GM12878 (cell line): ENCODE results near the gene PCDHGB2. TPM values are rescaled to one million over a fixed set of nuclear protein-coding genes. Genes with fewer than 3 reads are reported as not detected.

ENCODE experiments used
- ATAC-seq: fragments of 200-7000 bp; cut with Tn5 transposase; 3 replicates; pipeline ENCODE4 v1.9.1; 2020; ENCODE audit warnings: mild to moderate bottlenecking, moderate library complexity
- BruUV-seq: library from RNA; stranded (reverse); fragments of 400-500 nt; replicated peaks from 2 replicates; lab custom pipeline; 2021; lab: Mats Ljungman, UMichigan
- CTCF ChIA-PET: fragments of 300-600 bp; sonication (Branson Sonifier 250); formaldehyde crosslinking; extraction: SDS; loops from one replicate; lab custom pipeline; 2021; ENCODE audit warnings: inconsistent platforms; lab: Yijun Ruan, JAX
- POLR2A ChIA-PET: fragments of 350-600 bp; formaldehyde crosslinking; extraction: SDS; loops from one replicate; lab custom pipeline; 2021; ENCODE audit warnings: inconsistent platforms; lab: Charles Lee
- RAD21 ChIA-PET: fragments of 300-600 bp; sonication (Branson Sonifier 250); formaldehyde crosslinking; loops from one replicate; lab custom pipeline; 2023; ENCODE audit warnings: antibody characterized with exemption; ENCODE audit not compliant: unreplicated experiment; lab: Charles Lee
- SMC1A ChIA-PET: fragments of 300-600 bp; sonication (Branson Sonifier 250); formaldehyde crosslinking; loops from one replicate; lab custom pipeline; 2023; ENCODE audit not compliant: unreplicated experiment, uncharacterized antibody; lab: Charles Lee
- DNase-seq: peaks from one replicate; pipeline ENCODE4 v3.0.0-alpha.2; 2011; ENCODE audit warnings: low read depth, low spot score
- FAIRE-seq: peaks from 3 replicates; lab custom pipeline; 2011; peaks lifted over from hg19 to GRCh38; lab: Jason Lieb, UNC
- H2AFZ ChIP-seq: 2 replicates; pipeline ENCODE4 v1.6.0; 2011; ENCODE audit warnings: low read depth, low read length, control low read depth; ENCODE audit not compliant: control insufficient read depth
- H3K27ac ChIP-seq: 2 replicates; pipeline ENCODE4 v1.5.1; 2011; ENCODE audit warnings: control low read depth; ENCODE audit not compliant: control insufficient read depth, insufficient read depth
- H3K27me3 ChIP-seq, 2 experiments: replicated peaks in 1 of 2; 2 replicates each; pipeline versions ENCODE4 v1.6.0 to v1.6.1; 2011; ENCODE audit warnings: low read length in 1 of 2; ENCODE audit not compliant: control insufficient read depth in 2 of 2, insufficient read depth in 2 of 2
- H3K36me3 ChIP-seq, 2 experiments: 2 replicates each; pipeline ENCODE4 v1.5.1; 2011; ENCODE audit warnings: low read length in 1 of 2; ENCODE audit not compliant: control insufficient read depth in 2 of 2, insufficient read depth in 2 of 2
- H3K4me1 ChIP-seq: 2 replicates; pipeline ENCODE4 v1.6.1; 2011; ENCODE audit warnings: mild to moderate bottlenecking, low read length, moderate library complexity, mixed read lengths; ENCODE audit not compliant: control insufficient read depth, insufficient read depth
- H3K4me2 ChIP-seq: 2 replicates; pipeline ENCODE4 v1.6.0; 2011; ENCODE audit warnings: control low read depth; ENCODE audit not compliant: control insufficient read depth, insufficient read depth
- H3K4me3 ChIP-seq: fragments of 200-600 bp; sonication (generic); 2 replicates; pipeline ENCODE4 v1.5.1; 2016
- H3K79me2 ChIP-seq: 2 replicates; pipeline ENCODE4 v1.6.0; 2011; ENCODE audit warnings: low read length; ENCODE audit not compliant: control insufficient read depth, insufficient read depth
- H3K9ac ChIP-seq: 2 replicates; pipeline ENCODE4 v1.8.0; 2011; ENCODE audit warnings: low read length, control low read depth, mixed read lengths; ENCODE audit not compliant: control insufficient read depth, insufficient read depth
- H3K9me3 ChIP-seq: replicated peaks from 3 replicates; pipeline ENCODE4 v1.5.1; 2011; ENCODE audit warnings: mild to moderate bottlenecking, low read length; ENCODE audit not compliant: control insufficient read depth, insufficient read depth
- H4K20me1 ChIP-seq: 2 replicates; pipeline ENCODE4 v1.6.0; 2011; ENCODE audit not compliant: control insufficient read depth, insufficient read depth
- JUND ChIP-seq: IDR thresholded peaks from 2 replicates; pipeline ENCODE4 v1.6.1; 2012; ENCODE audit warnings: low read depth, mild to moderate bottlenecking, low read length, improper control_type of control experiment, moderate library complexity
- MYB ChIP-seq: fragments of 150-350 bp; IDR thresholded peaks from 2 replicates; pipeline ENCODE4 v1.6.1; 2014; ENCODE audit warnings: mild to moderate bottlenecking, low read depth, low read length, borderline replicate concordance
- NFYA ChIP-seq: IDR thresholded peaks from 2 replicates; pipeline ENCODE4 v1.6.1; 2011; ENCODE audit warnings: low read depth, mild to moderate bottlenecking, low read length, improper control_type of control experiment, borderline replicate concordance
- SMC3 ChIP-seq: IDR thresholded peaks from 2 replicates; pipeline ENCODE4 v1.6.1; 2011; ENCODE audit warnings: low read length, improper control_type of control experiment, borderline replicate concordance
- TBL1XR1 ChIP-seq: IDR thresholded peaks from 2 replicates; pipeline ENCODE4 v1.6.1; 2012; ENCODE audit warnings: low read depth, low read length, improper control_type of control experiment
- WGBS: methylation state at CpG from one replicate; pipeline ENCODE4 v1.1.6; 2016; ENCODE audit warnings: low lambda C conversion rate; ENCODE audit not compliant: insufficient replicate concordance, insufficient coverage; ENCODE audit errors: missing lambda C conversion rate; 5-methylcytosine and 5-hydroxymethylcytosine counted together
- in situ Hi-C: fragments of 300-500 bp; cut with MboI; formaldehyde crosslinking; loops from 9 replicates; pipeline ENCODE4 v1.14.3; 2018; ENCODE audit warnings: mixed read lengths
- intact Hi-C: fragments of 100-400 bp; cut with micrococcal nuclease; formaldehyde crosslinking; loops from one replicate; pipeline ENCODE4 v1.14.2; 2022; ENCODE audit not compliant: unreplicated experiment
- polyA plus RNA-seq, 11 experiments: library from polyadenylated mRNA; depleted of rRNA in 4 of 11; unstranded in 6 of 11; stranded (reverse) in 5 of 11; fragments of >200 nt; fragmentation: Nextera tagmentation in 4 of 11; fragmentation: Illumina TruSeq in 1 of 11; extraction: Ambion mirVana in 4 of 11; extraction: Trizol in 1 of 11; gene quantifications; 1 replicate in 1 of 11; 2 replicates in 10 of 11; pipeline versions ENCODE4 v1.2.1 to v1.2.3, GENCODE V29; 2011 to 2016; ENCODE audit warnings: inconsistent platforms in 2 of 11, missing spikeins in 2 of 11, low read depth in 1 of 11
- total RNA-seq, 4 experiments: library from RNA; depleted of rRNA in 3 of 4; stranded (reverse); fragments of >200 nt in 3 of 4; fragmentation: Illumina TruSeq in 1 of 4; extraction: Trizol in 1 of 4; gene quantifications; 2 replicates each; pipeline versions ENCODE4 v1.2.1 to v1.2.3, GENCODE V29; 2013 to 2021
- TF ChIP-seq, protein P1 (sequence below): fragments of 450-650 bp; IDR thresholded peaks from 2 replicates; pipeline ENCODE4 v1.6.1; 2017; ENCODE audit warnings: mild to moderate bottlenecking, moderate library complexity

The PCDHGB2 gene
- total and polyA plus RNA-seq, 10 of the 15 experiments (the other 5 are each of a cell fraction or from before 2014, with no cell fraction given): 0.06 to 0.38 (median 0.19) TPM; not detected in 2

DNA sequence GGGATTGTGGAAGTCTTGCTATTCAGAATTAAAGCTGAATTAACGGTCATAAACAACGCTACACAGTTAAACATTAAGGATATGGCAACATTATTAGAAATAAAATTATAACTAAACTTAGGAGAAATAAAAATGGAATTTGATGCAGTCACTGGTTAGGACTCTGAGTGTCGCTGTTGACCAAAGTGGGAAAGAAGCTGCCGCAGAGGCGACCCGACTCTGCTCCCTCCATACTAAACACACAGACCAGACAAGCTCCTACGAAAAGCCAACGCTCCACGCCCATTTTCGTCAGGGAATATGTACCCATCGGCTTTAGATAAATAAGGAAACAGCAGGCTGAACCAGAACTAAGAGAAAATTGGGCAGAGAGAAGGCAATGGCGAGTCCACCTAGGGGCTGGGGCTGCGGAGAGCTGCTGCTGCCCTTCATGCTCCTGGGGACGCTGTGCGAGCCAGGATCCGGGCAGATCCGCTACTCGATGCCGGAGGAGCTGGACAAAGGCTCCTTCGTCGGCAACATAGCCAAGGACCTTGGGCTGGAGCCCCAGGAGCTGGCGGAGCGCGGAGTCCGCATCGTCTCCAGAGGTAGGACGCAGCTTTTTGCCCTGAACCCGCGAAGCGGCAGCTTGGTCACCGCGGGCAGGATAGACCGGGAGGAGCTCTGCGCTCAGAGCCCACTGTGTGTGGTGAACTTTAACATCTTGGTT lies 4.3 kb downstream of the PCDHGB2 start, which contains the start of gene PCDHGA5:
Gene PCDHGA5, plus strand, starts transcription at position 211 of the 709 bp plus-strand sequence. Its CDS starts 169 bp downstream, at position 380.
- intact Hi-C loops (no loop called here), in situ Hi-C loops (no loop called here)
- H3K79me2 ChIP-seq: no peaks in the 10 kb centered on the region
- ChIA-PET CTCF (interaction anchor here (1.1 kb wide), 1 partner anchor 146 kb away, joined by 3 read pairs; no protein-coding TSS in a partner anchor), POLR2A (no interaction called here), RAD21 (no interaction called here), SMC1A (no interaction called here)
- H3K4me3 ChIP-seq: no peak within 1 kb of the TSS
- no peak for DNase-seq
- no peak within 1 kb of the TSS for H3K27ac ChIP-seq
- 79% methylated on average over 34 of the region's 34 CpGs for WGBS
- H3K9me3 ChIP-seq: peaks cover 15% of the 10 kb centered on the region; the same call in 2 of the 3 replicates
- ATAC-seq: no peak
- no peaks in the 10 kb centered on the region; a peak in 1 of 4 replicates for H3K27me3 ChIP-seq
- no peak within 1 kb of the TSS for H3K9ac ChIP-seq
- FAIRE-seq: no peak
- BruUV-seq: no TSS peak
- no peak within 1 kb of the TSS for H3K4me2 ChIP-seq
- no peaks in the 10 kb centered on the region for H3K36me3 ChIP-seq
- no peaks in the 10 kb centered on the region for H4K20me1 ChIP-seq
- no peak for TF ChIP-seq TBL1XR1
- TF ChIP-seq NFYA: no peak
- TF ChIP-seq SMC3: no peak
- no peak for TF ChIP-seq MYB
- TF ChIP-seq JUND: no peak
- TF ChIP-seq, protein P1, sequence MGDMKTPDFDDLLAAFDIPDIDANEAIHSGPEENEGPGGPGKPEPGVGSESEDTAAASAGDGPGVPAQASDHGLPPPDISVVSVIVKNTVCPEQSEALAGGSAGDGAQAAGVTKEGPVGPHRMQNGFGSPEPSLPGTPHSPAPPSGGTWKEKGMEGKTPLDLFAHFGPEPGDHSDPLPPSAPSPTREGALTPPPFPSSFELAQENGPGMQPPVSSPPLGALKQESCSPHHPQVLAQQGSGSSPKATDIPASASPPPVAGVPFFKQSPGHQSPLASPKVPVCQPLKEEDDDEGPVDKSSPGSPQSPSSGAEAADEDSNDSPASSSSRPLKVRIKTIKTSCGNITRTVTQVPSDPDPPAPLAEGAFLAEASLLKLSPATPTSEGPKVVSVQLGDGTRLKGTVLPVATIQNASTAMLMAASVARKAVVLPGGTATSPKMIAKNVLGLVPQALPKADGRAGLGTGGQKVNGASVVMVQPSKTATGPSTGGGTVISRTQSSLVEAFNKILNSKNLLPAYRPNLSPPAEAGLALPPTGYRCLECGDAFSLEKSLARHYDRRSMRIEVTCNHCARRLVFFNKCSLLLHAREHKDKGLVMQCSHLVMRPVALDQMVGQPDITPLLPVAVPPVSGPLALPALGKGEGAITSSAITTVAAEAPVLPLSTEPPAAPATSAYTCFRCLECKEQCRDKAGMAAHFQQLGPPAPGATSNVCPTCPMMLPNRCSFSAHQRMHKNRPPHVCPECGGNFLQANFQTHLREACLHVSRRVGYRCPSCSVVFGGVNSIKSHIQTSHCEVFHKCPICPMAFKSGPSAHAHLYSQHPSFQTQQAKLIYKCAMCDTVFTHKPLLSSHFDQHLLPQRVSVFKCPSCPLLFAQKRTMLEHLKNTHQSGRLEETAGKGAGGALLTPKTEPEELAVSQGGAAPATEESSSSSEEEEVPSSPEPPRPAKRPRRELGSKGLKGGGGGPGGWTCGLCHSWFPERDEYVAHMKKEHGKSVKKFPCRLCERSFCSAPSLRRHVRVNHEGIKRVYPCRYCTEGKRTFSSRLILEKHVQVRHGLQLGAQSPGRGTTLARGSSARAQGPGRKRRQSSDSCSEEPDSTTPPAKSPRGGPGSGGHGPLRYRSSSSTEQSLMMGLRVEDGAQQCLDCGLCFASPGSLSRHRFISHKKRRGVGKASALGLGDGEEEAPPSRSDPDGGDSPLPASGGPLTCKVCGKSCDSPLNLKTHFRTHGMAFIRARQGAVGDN: no peak
- H3K4me1 ChIP-seq: no peaks in the 10 kb centered on the region
- H2AFZ ChIP-seq: no peak within 1 kb of the TSS
